Measurements from ENCODE around the gene PRSS2. TPM values are rescaled to one million over a fixed set of nuclear protein-coding genes. Genes with fewer than 3 reads are reported as not detected.
A peak's percentile ranks its signal among the peaks of the same experiment; 100 is the strongest.

Gene PRSS2
- total and polyA plus RNA-seq, 9 of the 15 experiments (the other 6 are each of a cell fraction or from before 2014, with no cell fraction given): 1.3 to 23.9 (median 3.8) TPM

DNA sequence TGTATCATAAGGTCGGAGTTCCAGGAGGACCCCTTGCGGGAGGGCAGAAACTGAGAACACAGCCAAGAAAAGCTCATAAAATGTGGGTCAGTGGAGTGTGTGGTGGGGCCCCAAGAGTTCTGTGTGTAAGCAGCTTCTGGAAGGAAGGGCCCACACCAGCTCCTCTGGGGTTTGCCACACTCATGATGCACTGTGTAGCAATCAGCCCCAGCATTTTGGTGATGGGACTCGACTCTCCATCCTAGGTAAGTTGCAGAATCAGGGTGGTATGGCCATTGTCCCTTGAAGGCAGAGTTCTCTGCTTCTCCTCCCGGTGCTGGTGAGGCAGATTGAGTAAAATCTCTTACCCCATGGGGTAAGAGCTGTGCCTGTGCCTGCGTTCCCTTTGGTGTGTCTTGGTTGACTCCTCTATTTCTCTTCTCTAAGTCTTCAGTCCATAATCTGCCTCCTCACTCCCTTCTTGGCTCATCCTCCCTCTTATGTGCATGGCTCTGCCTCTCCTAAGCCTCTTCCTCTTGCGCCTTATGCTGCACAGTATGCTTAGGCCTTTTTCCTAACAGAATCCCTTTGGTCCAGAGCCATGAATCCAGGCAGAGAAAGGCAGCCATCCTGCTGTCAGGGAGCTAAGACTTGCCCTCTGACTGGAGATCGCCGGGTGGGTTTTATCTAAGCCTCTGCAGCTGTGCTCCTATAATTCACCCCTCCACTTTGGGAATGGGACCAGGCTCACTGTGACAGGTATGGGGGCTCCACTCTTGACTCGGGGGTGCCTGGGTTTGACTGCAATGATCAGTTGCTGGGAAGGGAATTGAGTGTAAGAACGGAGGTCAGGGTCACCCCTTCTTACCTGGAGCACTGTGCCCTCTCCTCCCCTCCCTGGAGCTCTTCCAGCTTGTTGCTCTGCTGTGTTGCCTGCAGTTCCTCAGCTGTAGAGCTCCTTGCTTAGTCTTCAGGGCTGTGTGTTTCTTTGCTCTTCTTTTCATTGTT lies 17.8 kb downstream of the PRSS2 start:
- no peak overlapping the region for H3K27ac ChIP-seq (ENCODE audit: extremely low read depth, low read depth, low read length)
- POLR2A ChIA-PET: interaction anchor here (0.8 to 1.0 kb wide), 2 partner anchors 9 to 20 kb away, joined by 3 to 4 read pairs; no protein-coding TSS in a partner anchor
- no TSS peak for BruUV-seq (replicated peaks)
- peak overlapping the region; percentile 5; the same call in 1 of the 2 replicates for H3K4me3 ChIP-seq
- CTCF ChIA-PET (ENCODE audit: low intra/inter-chr PET ratio): no interaction called here
- no peaks in the 10 kb centered on the region for H3K9me1 ChIP-seq (ENCODE audit: control insufficient read depth, insufficient read depth, low read length)
- H3K9ac ChIP-seq (ENCODE audit: insufficient read depth in 1 of 2, low read depth in 2 of 2, low read length in 2 of 2): peak overlapping the region in 1 of 2 experiments; percentile 10; a peak in 1 of 4 replicates
- no peaks in the 10 kb centered on the region for H3K36me3 ChIP-seq (ENCODE audit: control insufficient read depth, insufficient read depth, low read length)
- in situ Hi-C loops (cut with MboI) (loop anchor here (25.0 kb wide), 1 partner anchor 151 kb away; no protein-coding TSS in a partner anchor), intact Hi-C loops (cut with micrococcal nuclease) (no loop called here)
- no peak for FAIRE-seq
- WGBS (ENCODE audit: insufficient coverage, low coverage, missing lambda C conversion rate): 17% methylated on average over 10 of the region's 10 CpGs
- no peaks in the 10 kb centered on the region for H3K79me2 ChIP-seq (ENCODE audit: control insufficient read depth, insufficient read depth, low read length)
- peaks cover 0 to 17% of the 10 kb centered on the region in 2 experiments; a peak in 3 of 5 replicates for H3K4me1 ChIP-seq (replicated peaks in 1 of 2; ENCODE audit: control insufficient read depth in 2 of 2, insufficient read depth in 2 of 2, low read length in 2 of 2)
- no peak for TF ChIP-seq HEY1 (CRISPR knock-in tag; IDR thresholded peaks at IDR 0.05; ENCODE audit: borderline replicate concordance)
- TF ChIP-seq ZNF398 (CRISPR knock-in tag; IDR thresholded peaks at IDR 0.05): no peak
- TF ChIP-seq STAT5B (CRISPR knock-in tag; IDR thresholded peaks at IDR 0.05): no peak
- TF ChIP-seq FOXK2 (conservative IDR thresholded peaks at IDR 0.05 in 1 of 2, IDR thresholded peaks at IDR 0.05 in 1 of 2; ENCODE audit: low read depth in 2 of 2): no peak
- no peak for TF ChIP-seq CBX8 (IDR thresholded peaks at IDR 0.05; ENCODE audit: borderline replicate concordance, extremely low read depth, low read depth, low read length, poor library complexity, severe bottlenecking)
- TF ChIP-seq LEF1 (IDR thresholded peaks at IDR 0.05): no peak
- no peak; the same call in 1 of the 2 replicates for TF ChIP-seq ZFX (CRISPR knock-in tag; IDR thresholded peaks at IDR 0.05)
- peak; percentile 50; the same call in 1 of the 2 replicates for TF ChIP-seq FOXK1 (CRISPR knock-in tag; IDR thresholded peaks at IDR 0.05; ENCODE audit: borderline replicate concordance)
- TF ChIP-seq, protein P1, sequence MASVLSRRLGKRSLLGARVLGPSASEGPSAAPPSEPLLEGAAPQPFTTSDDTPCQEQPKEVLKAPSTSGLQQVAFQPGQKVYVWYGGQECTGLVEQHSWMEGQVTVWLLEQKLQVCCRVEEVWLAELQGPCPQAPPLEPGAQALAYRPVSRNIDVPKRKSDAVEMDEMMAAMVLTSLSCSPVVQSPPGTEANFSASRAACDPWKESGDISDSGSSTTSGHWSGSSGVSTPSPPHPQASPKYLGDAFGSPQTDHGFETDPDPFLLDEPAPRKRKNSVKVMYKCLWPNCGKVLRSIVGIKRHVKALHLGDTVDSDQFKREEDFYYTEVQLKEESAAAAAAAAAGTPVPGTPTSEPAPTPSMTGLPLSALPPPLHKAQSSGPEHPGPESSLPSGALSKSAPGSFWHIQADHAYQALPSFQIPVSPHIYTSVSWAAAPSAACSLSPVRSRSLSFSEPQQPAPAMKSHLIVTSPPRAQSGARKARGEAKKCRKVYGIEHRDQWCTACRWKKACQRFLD (CRISPR knock-in tag; IDR thresholded peaks at IDR 0.05): 0 out of 2 replicates have a peak, but pooled peaks have one; percentile 0
- TF ChIP-seq, protein P2, sequence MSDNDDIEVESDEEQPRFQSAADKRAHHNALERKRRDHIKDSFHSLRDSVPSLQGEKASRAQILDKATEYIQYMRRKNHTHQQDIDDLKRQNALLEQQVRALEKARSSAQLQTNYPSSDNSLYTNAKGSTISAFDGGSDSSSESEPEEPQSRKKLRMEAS (CRISPR knock-in tag; IDR thresholded peaks at IDR 0.05): 0 out of 2 replicates have a peak, but pooled peaks have one; percentile 21
- TF ChIP-seq, protein P3, sequence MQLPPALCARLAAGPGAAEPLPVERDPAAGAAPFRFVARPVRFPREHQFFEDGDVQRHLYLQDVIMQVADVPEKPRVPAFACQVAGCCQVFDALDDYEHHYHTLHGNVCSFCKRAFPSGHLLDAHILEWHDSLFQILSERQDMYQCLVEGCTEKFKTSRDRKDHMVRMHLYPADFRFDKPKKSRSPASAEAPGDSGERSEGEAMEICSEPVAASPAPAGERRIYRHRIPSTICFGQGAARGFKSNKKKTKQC (CRISPR knock-in tag; IDR thresholded peaks at IDR 0.05): 0 out of 2 replicates have a peak, but pooled peaks have one; percentile 25
- peak; percentile 80 for TF ChIP-seq ZNF263 (CRISPR knock-in tag; IDR thresholded peaks at IDR 0.05; ENCODE audit: borderline replicate concordance)
- no peak for TF ChIP-seq ZNF277 (CRISPR knock-in tag; IDR thresholded peaks at IDR 0.05; ENCODE audit: borderline replicate concordance)
- H4K20me1 ChIP-seq (replicated peaks; ENCODE audit: control insufficient read depth, insufficient read depth, low read length): no peaks in the 10 kb centered on the region
- H3K27me3 ChIP-seq (ENCODE audit: control insufficient read depth in 2 of 2, insufficient read depth in 2 of 2, low read length in 2 of 2): peaks cover 0 to 21% of the 10 kb centered on the region in 2 experiments; a peak in 3 of 5 replicates
- peak overlapping the region; percentile 51 for H3K4me2 ChIP-seq (ENCODE audit: insufficient read depth, low read length)
- no peak for DNase-seq (ENCODE audit: extremely low read depth in 1 of 4, low spot score in 3 of 4)
- no peaks in the 10 kb centered on the region for H3K9me3 ChIP-seq (replicated peaks; ENCODE audit: control insufficient read depth, insufficient read depth, low read depth, low read length)
- ATAC-seq: no peak; the same call in 2 of the 3 replicates
- 0 out of 2 replicates have a peak overlapping the region, but pooled peaks have one; percentile 23 for H2AFZ ChIP-seq (ENCODE audit: low read depth, low read length)

Measured in K562 (cell line).